ENCODE measurements around the gene RORB. TPM values are rescaled to one million over a fixed set of nuclear protein-coding genes. Genes with fewer than 3 reads are reported as not detected.

The RORB gene
- total RNA-seq, 4 donors from 2014 or later, result under 0.01 to 0.66 (median 0.49) TPM

DNA sequence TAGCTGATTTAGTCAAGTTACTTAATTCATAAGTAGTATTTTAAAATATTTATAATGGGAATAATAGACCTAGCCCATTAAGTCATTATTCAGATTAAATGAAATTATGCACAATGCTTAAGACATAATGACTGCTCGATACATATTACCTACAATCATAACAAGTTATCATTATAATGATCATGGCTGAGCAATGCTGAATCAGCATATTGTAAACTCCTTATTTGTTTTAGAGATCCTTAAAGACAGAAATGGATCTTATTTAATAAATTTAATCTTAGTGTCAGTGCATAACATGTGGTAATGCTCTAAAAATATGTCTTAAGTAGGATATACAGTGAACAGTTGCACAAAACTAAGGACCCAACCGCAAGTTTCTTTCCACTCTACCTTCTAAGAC, 221.6 kb downstream of the RORB start:
- 83% methylated on average over 2 of the region's 2 CpGs for WGBS
- no peaks in the 10 kb centered on the region for H3K36me3 ChIP-seq
- no peak for DNase-seq (ENCODE audit: extremely low spot score)
- H3K27me3 ChIP-seq, result no peaks in the 10 kb centered on the region
- TF ChIP-seq POLR2AphosphoS5 (IDR thresholded peaks at IDR 0.05) (no peak), EP300 (IDR thresholded peaks at IDR 0.05) (no peak), POLR2A (IDR thresholded peaks at IDR 0.05; ENCODE audit: low read depth) (no peak)
- TF ChIP-seq, protein P1, sequence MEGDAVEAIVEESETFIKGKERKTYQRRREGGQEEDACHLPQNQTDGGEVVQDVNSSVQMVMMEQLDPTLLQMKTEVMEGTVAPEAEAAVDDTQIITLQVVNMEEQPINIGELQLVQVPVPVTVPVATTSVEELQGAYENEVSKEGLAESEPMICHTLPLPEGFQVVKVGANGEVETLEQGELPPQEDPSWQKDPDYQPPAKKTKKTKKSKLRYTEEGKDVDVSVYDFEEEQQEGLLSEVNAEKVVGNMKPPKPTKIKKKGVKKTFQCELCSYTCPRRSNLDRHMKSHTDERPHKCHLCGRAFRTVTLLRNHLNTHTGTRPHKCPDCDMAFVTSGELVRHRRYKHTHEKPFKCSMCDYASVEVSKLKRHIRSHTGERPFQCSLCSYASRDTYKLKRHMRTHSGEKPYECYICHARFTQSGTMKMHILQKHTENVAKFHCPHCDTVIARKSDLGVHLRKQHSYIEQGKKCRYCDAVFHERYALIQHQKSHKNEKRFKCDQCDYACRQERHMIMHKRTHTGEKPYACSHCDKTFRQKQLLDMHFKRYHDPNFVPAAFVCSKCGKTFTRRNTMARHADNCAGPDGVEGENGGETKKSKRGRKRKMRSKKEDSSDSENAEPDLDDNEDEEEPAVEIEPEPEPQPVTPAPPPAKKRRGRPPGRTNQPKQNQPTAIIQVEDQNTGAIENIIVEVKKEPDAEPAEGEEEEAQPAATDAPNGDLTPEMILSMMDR (IDR thresholded peaks at IDR 0.05), result no peak
- H3K9me3 ChIP-seq, result no peaks in the 10 kb centered on the region
- no peak overlapping the region for H3K27ac ChIP-seq (replicated peaks in 1 of 4)
- no peak overlapping the region for H3K4me3 ChIP-seq
- intact Hi-C loops (cut with DNase I), result no loop called here
- H3K4me1 ChIP-seq, result no peaks in the 10 kb centered on the region

DNA sequence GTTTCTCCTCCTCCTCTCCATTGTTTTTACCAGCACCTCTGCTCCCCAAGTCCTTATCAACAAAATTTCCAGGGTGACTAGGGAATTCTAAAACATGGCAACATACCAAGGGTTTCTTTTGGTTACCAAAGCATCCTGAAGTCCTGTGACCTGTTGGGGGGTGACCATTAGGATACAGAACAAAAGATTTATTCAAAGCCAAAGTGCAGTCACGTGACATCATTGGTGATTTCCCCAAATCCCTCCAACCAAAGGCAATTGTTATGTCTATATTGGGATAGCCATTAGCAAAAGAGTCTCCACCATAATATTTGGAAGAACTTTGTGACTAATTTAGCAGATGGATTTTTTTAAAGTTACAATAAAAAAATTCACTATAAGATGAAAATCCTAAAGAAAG, 222.2 kb downstream of the RORB start:
- no peak for DNase-seq (ENCODE audit: extremely low spot score)
- no peaks in the 10 kb centered on the region for H3K4me1 ChIP-seq

DNA sequence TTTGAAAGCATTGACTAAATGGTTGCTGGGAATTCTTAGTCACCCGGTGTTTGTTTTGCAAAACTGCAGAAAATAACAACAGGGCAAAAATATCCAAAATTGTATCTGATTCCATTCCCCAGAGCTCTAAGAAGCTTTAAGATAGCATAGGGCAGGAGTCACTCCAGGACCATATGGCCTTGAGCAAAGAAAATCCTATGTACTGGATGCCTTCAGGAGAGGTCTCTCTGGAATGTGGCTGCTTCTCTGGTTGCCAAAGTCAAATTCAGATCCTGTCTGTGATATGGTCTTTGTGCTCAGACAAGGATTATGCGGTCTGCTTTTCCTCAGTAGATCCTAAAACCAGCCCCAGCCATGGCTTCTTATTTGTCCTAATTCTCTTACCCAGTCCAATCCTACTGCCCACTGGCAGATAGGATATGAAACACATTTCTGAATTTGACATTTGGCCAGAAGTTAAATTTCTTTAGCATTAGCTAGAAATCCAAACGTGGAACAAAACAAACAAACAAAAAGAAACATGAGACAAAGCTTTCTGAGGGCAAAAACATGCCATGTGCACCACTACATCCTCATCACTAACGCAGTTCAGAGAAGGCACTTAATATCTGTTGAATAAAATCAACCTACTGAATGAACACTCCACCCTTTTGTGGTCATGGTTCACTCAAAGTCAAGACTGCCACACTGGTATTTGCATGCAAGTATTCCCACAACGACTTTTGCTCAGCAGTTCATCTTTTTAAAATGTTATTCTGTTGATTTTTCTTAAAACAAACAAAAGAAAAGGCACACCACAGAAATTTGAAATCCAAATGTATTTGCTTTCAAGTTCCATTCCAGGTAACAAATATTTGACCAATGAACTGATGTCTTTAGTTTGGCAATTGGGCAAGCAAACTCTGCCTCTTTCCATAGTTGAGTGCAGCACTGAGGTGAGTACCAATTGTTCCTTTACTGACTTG, 224.8 kb downstream of the RORB start:
- no peaks in the 10 kb centered on the region for H3K36me3 ChIP-seq
- no peak overlapping the region for H3K27ac ChIP-seq (replicated peaks in 1 of 4)

More for the DNA sequence above, 222.2 kb downstream of the RORB start:
- TF ChIP-seq POLR2A (IDR thresholded peaks at IDR 0.05; ENCODE audit: low read depth) (no peak), EP300 (IDR thresholded peaks at IDR 0.05) (no peak), POLR2AphosphoS5 (IDR thresholded peaks at IDR 0.05) (no peak)
- TF ChIP-seq, protein P1 (IDR thresholded peaks at IDR 0.05), result no peak
- no peak overlapping the region for H3K4me3 ChIP-seq
- no peak overlapping the region for H3K27ac ChIP-seq (replicated peaks in 1 of 4)
- 75% methylated on average over 1 of the region's 1 CpG for WGBS
- intact Hi-C loops (cut with DNase I), result no loop called here
- no peaks in the 10 kb centered on the region for H3K27me3 ChIP-seq
- H3K9me3 ChIP-seq, result no peaks in the 10 kb centered on the region
- no peaks in the 10 kb centered on the region for H3K36me3 ChIP-seq

DNA sequence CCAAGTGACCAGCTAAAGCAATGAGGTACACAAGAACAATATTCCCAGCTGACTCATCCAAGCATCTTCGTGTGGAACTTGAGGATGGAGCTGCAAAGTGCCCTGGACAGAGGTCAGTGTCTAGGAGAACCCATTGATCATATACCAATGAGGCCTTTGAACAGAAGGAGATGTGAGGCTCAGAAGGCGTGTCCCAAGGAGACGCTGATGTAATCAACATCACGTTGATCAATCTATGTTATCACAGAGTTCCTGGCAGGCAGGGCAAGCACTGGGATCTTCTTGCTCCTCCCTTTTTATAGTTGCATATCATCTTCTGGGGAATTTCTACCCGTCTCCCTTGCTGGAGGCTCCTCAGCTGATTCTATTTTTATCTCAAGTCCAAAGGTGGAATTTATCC, 227.2 kb downstream of the RORB start:
- no peak for DNase-seq (ENCODE audit: extremely low spot score)
- no peaks in the 10 kb centered on the region for H3K9me3 ChIP-seq
- WGBS, result 66% methylated on average over 5 of the region's 5 CpGs
- TF ChIP-seq, protein P1 (IDR thresholded peaks at IDR 0.05), result no peak
- TF ChIP-seq POLR2AphosphoS5 (IDR thresholded peaks at IDR 0.05), result no peak
- TF ChIP-seq POLR2A (IDR thresholded peaks at IDR 0.05; ENCODE audit: low read depth), result no peak
- TF ChIP-seq EP300 (IDR thresholded peaks at IDR 0.05), result no peak
- intact Hi-C loops (cut with DNase I), result no loop called here
- H3K4me3 ChIP-seq, result no peak overlapping the region
- no peaks in the 10 kb centered on the region for H3K4me1 ChIP-seq
- H3K27ac ChIP-seq (replicated peaks in 1 of 4), result no peak overlapping the region
- no peaks in the 10 kb centered on the region for H3K36me3 ChIP-seq
- H3K27me3 ChIP-seq, result no peaks in the 10 kb centered on the region

More for the DNA sequence above, 224.8 kb downstream of the RORB start:
- Histone ChIP-seq H3K4me1 (no peaks in the 10 kb centered on the region), H3K4me3 (no peak overlapping the region), H3K27me3 (no peaks in the 10 kb centered on the region), H3K9me3 (no peaks in the 10 kb centered on the region)
- TF ChIP-seq POLR2AphosphoS5 (IDR thresholded peaks at IDR 0.05) (no peak), EP300 (IDR thresholded peaks at IDR 0.05) (no peak), POLR2A (IDR thresholded peaks at IDR 0.05; ENCODE audit: low read depth) (no peak)
- TF ChIP-seq, protein P1 (IDR thresholded peaks at IDR 0.05), result no peak
- intact Hi-C loops (cut with DNase I), result no loop called here
- no peak for DNase-seq (ENCODE audit: extremely low spot score)
- 69% methylated on average over 5 of the region's 5 CpGs for WGBS
